ENCODE data around the gene SAMD10.

SAMD10 gene

DNA sequence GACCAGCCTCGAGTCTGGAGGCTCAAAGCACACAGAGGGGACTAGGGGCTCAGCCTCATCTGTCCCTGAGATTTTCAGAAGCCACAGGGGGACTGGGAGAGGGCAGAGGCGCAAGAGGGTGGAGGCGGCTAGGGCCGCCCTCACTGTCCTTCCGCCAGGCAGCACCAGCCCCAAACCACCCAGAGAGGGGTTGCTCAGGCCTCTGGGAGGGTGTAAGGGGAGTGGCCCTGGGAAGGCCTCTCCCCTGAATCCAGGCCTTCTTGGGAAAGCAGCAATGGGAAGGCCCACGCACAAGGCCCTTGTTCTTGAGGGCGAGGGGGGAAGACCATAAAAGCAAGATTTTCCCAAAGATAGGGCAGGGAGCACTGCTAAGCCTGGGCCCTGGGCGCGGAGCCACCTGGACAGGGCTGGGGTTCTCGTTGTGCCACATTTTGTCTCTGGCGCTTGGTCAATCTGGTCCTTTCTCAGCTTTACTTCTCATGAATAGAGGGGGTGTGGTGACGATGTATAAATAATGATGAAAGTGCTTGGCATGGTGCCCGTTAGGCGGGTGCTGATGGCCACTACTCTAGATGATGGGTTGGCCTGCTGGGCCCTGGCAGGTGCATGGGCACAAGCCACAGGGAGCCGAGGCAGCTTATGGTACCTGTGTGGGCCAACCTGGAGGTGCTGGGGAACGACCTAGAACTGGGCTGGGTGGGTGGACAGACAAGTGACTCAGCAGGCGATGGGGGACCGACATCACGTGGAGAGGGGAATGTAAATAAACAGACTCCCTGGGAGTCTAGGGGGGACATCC, 4.8 kb downstream of the SAMD10 start (continued):
- TF ChIP-seq, protein P1, sequence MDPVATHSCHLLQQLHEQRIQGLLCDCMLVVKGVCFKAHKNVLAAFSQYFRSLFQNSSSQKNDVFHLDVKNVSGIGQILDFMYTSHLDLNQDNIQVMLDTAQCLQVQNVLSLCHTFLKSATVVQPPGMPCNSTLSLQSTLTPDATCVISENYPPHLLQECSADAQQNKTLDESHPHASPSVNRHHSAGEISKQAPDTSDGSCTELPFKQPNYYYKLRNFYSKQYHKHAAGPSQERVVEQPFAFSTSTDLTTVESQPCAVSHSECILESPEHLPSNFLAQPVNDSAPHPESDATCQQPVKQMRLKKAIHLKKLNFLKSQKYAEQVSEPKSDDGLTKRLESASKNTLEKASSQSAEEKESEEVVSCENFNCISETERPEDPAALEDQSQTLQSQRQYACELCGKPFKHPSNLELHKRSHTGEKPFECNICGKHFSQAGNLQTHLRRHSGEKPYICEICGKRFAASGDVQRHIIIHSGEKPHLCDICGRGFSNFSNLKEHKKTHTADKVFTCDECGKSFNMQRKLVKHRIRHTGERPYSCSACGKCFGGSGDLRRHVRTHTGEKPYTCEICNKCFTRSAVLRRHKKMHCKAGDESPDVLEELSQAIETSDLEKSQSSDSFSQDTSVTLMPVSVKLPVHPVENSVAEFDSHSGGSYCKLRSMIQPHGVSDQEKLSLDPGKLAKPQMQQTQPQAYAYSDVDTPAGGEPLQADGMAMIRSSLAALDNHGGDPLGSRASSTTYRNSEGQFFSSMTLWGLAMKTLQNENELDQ (tag by site-specific recombination; IDR thresholded peaks at IDR 0.05; ENCODE audit: low read depth), result no peak
- TF ChIP-seq ZNF48 (tag by site-specific recombination; IDR thresholded peaks at IDR 0.05), result no peak
- no peak for TF ChIP-seq ZNF274 (IDR thresholded peaks at IDR 0.05; ENCODE audit: low read length)
- no peak for TF ChIP-seq ZNF274 (tag by site-specific recombination; IDR thresholded peaks at IDR 0.05; ENCODE audit: borderline replicate concordance)
- no peak for TF ChIP-seq ZNF112 (tag by site-specific recombination; IDR thresholded peaks at IDR 0.05)
- TF ChIP-seq ZNF302 (tag by site-specific recombination; IDR thresholded peaks at IDR 0.05; ENCODE audit: low read depth), result no peak
- TF ChIP-seq, protein P2, sequence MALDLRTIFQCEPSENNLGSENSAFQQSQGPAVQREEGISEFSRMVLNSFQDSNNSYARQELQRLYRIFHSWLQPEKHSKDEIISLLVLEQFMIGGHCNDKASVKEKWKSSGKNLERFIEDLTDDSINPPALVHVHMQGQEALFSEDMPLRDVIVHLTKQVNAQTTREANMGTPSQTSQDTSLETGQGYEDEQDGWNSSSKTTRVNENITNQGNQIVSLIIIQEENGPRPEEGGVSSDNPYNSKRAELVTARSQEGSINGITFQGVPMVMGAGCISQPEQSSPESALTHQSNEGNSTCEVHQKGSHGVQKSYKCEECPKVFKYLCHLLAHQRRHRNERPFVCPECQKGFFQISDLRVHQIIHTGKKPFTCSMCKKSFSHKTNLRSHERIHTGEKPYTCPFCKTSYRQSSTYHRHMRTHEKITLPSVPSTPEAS (tag by site-specific recombination; IDR thresholded peaks at IDR 0.05), result no peak
- TF ChIP-seq ZNF184 (tag by site-specific recombination; IDR thresholded peaks at IDR 0.05), result no peak
- TF ChIP-seq ZNF248 (tag by site-specific recombination; IDR thresholded peaks at IDR 0.05), result no peak
- TF ChIP-seq, protein P3, sequence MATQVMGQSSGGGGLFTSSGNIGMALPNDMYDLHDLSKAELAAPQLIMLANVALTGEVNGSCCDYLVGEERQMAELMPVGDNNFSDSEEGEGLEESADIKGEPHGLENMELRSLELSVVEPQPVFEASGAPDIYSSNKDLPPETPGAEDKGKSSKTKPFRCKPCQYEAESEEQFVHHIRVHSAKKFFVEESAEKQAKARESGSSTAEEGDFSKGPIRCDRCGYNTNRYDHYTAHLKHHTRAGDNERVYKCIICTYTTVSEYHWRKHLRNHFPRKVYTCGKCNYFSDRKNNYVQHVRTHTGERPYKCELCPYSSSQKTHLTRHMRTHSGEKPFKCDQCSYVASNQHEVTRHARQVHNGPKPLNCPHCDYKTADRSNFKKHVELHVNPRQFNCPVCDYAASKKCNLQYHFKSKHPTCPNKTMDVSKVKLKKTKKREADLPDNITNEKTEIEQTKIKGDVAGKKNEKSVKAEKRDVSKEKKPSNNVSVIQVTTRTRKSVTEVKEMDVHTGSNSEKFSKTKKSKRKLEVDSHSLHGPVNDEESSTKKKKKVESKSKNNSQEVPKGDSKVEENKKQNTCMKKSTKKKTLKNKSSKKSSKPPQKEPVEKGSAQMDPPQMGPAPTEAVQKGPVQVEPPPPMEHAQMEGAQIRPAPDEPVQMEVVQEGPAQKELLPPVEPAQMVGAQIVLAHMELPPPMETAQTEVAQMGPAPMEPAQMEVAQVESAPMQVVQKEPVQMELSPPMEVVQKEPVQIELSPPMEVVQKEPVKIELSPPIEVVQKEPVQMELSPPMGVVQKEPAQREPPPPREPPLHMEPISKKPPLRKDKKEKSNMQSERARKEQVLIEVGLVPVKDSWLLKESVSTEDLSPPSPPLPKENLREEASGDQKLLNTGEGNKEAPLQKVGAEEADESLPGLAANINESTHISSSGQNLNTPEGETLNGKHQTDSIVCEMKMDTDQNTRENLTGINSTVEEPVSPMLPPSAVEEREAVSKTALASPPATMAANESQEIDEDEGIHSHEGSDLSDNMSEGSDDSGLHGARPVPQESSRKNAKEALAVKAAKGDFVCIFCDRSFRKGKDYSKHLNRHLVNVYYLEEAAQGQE (tag by site-specific recombination; IDR thresholded peaks at IDR 0.05), result no peak
- TF ChIP-seq ZFHX2 (tag by site-specific recombination; conservative IDR thresholded peaks at IDR 0.05), result peak; percentile 80
- no peak for TF ChIP-seq ZNF350 (tag by site-specific recombination; IDR thresholded peaks at IDR 0.05)
- TF ChIP-seq ZNF175 (tag by site-specific recombination; IDR thresholded peaks at IDR 0.05), result no peak
- 0 out of 2 replicates have a peak, but pooled peaks have one; percentile 29 for TF ChIP-seq KLF8 (tag by site-specific recombination; IDR thresholded peaks at IDR 0.05)
- no peak for TF ChIP-seq MEIS1 (CRISPR knock-in tag; IDR thresholded peaks at IDR 0.05; ENCODE audit: borderline replicate concordance)
- TF ChIP-seq ZBTB48 (tag by site-specific recombination; IDR thresholded peaks at IDR 0.05), result 0 out of 2 replicates have a peak, but pooled peaks have one; percentile 12
- TF ChIP-seq ZNF221 (tag by site-specific recombination; IDR thresholded peaks at IDR 0.05; ENCODE audit: borderline replicate concordance), result no peak
- TF ChIP-seq ZNF76 (tag by site-specific recombination; IDR thresholded peaks at IDR 0.05; ENCODE audit: borderline replicate concordance, low read depth), result no peak
- TF ChIP-seq, protein P4, sequence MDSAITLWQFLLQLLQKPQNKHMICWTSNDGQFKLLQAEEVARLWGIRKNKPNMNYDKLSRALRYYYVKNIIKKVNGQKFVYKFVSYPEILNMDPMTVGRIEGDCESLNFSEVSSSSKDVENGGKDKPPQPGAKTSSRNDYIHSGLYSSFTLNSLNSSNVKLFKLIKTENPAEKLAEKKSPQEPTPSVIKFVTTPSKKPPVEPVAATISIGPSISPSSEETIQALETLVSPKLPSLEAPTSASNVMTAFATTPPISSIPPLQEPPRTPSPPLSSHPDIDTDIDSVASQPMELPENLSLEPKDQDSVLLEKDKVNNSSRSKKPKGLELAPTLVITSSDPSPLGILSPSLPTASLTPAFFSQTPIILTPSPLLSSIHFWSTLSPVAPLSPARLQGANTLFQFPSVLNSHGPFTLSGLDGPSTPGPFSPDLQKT (IDR thresholded peaks at IDR 0.05; ENCODE audit: borderline replicate concordance, low read depth, low read length), result no peak
- TF ChIP-seq, protein P5, sequence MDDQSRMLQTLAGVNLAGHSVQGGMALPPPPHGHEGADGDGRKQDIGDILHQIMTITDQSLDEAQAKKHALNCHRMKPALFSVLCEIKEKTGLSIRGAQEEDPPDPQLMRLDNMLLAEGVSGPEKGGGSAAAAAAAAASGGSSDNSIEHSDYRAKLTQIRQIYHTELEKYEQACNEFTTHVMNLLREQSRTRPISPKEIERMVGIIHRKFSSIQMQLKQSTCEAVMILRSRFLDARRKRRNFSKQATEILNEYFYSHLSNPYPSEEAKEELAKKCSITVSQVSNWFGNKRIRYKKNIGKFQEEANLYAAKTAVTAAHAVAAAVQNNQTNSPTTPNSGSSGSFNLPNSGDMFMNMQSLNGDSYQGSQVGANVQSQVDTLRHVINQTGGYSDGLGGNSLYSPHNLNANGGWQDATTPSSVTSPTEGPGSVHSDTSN (CRISPR knock-in tag; IDR thresholded peaks at IDR 0.05), result no peak
- no peak; the same call in 1 of the 2 replicates for TF ChIP-seq KLF10 (tag by site-specific recombination; IDR thresholded peaks at IDR 0.05)
- 0 out of 2 replicates have a peak, but pooled peaks have one; percentile 41 for TF ChIP-seq KLF7 (tag by site-specific recombination; IDR thresholded peaks at IDR 0.05; ENCODE audit: borderline replicate concordance)
- no peak for TF ChIP-seq ZNF133 (tag by site-specific recombination; IDR thresholded peaks at IDR 0.05)
- TF ChIP-seq ZNF211 (tag by site-specific recombination; IDR thresholded peaks at IDR 0.05; ENCODE audit: low read depth), result no peak
- TF ChIP-seq, protein P6, sequence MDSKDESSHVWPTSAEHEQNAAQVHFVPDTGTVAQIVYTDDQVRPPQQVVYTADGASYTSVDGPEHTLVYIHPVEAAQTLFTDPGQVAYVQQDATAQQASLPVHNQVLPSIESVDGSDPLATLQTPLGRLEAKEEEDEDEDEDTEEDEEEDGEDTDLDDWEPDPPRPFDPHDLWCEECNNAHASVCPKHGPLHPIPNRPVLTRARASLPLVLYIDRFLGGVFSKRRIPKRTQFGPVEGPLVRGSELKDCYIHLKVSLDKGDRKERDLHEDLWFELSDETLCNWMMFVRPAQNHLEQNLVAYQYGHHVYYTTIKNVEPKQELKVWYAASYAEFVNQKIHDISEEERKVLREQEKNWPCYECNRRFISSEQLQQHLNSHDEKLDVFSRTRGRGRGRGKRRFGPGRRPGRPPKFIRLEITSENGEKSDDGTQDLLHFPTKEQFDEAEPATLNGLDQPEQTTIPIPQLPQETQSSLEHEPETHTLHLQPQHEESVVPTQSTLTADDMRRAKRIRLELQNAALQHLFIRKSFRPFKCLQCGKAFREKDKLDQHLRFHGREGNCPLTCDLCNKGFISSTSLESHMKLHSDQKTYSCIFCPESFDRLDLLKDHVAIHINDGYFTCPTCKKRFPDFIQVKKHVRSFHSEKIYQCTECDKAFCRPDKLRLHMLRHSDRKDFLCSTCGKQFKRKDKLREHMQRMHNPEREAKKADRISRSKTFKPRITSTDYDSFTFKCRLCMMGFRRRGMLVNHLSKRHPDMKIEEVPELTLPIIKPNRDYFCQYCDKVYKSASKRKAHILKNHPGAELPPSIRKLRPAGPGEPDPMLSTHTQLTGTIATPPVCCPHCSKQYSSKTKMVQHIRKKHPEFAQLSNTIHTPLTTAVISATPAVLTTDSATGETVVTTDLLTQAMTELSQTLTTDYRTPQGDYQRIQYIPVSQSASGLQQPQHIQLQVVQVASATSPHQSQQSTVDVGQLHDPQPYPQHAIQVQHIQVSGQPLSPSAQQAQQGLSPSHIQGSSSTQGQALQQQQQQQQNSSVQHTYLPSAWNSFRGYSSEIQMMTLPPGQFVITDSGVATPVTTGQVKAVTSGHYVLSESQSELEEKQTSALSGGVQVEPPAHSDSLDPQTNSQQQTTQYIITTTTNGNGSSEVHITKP (tag by site-specific recombination; IDR thresholded peaks at IDR 0.05), result peak; percentile 47
- TF ChIP-seq ZNF560 (tag by site-specific recombination; IDR thresholded peaks at IDR 0.05; ENCODE audit: borderline replicate concordance), result no peak
